ENCODE results near the gene SMIM29.

Gene SMIM29

DNA sequence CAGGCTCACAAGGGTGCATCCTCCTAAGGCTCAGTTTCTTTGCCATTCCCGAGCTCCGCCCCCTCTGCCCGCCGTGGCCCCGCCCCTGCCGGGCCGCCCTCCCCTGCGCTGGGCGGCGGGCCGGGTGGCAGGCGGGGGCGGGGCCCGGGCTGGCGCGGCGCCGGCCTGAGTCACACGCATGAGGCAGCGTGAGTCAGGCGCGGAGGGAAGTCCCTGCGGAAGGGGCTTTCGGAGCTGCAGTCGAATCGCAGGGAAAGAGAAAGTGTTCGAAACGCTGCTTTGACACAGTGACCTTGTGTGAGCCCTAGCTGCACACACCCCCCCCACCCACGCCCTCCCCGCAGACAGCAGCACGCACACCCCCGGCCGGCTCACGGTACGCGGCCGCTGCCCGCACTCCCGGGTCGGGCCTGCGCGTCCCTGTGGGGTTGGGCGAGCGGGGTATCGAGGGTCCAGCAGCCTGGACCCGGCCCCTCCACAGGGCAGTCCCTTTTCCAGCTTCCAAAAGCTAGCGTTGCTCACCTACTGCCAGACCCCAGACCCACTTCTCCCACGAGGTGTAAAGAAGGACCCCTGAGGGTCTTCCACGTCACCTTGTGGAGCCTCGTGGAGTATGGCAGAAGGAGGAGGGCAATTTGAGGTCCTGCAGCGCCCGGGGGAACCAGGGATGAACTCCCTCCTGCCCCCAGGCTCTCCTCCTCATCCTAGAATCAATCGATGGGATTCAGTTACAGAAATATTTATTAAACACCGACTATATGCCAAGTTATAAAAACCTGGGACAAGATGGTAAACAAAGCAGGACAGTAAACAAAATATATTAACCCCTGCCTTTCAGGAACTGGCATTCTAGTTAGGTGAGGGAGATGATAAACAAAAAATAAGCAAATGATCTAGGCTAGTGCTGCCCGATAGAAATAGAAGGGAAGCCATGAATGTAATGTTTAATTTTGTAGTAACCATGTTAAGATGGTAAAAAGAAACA is 24.6 kb downstream of the SMIM29 start:
- peak; percentile 90 for DNase-seq

DNA sequence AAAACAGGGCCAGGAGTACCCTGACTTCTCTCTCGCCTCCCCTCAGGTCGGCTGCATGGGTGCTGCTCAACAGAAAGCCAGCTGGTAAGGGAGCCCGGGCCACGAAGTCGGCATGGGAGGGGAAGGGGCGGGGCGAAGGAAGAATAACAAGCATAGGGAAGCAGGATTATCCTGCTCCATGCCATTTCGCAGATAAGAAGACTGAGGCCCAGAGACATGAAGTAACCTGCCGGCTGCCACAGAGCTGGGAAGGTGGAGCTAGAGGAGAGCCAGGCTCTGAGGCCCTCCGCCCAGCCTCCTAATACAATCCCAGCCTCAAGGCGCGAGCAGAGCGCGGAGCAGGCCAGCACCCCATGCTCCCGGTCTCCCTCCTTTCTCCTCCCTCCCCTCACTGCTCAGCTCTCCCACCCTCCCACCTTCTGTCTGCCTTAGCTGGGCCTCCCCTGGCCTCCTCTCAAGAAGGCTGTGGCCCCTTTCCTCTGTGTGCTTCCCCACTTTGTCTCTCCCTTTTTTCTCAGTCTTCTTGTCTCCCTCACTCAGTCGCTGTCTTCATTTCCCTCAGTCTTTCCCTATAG is 25.3 kb downstream of the SMIM29 start:
- DNase-seq: no peak

DNA sequence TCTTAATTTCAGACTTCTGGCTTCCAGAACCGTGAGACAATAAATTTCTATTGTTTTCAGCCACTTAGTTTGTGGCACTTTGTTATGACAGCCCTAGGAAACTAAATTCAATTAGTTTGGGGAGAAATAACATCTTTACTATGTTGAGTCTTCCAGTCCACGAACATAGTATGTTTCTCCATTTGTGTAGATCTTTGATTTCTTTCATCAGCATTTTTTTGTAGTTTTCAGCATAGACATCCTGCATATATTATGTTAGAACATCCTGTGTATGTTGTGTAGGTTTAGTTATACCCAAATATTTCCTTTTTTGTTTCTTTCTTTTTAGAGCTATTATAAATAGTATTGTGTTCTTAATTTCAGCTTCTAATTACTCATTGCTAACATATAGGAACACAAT is 30.1 kb downstream of the SMIM29 start:
- no peak for DNase-seq

DNA sequence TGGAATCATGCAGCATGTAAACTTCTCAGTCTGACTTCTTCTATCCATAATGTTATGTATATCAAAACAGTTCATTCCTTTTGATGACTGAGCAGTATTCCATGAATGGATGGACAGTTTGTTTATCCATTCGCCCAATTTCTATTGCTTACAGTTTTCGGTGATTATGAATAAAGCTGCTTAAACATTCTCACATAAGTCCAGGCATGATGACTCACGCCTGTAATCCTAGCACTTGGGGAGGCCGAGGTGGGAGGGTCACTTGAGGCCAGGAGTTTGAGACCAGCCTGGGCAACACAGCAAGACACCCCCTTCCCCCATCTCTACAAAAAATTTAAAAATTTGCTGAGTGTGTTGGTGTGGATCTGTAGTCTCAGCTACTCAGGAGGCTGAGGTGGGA is 35.0 kb downstream of the SMIM29 start:
- no peak for DNase-seq

DNA sequence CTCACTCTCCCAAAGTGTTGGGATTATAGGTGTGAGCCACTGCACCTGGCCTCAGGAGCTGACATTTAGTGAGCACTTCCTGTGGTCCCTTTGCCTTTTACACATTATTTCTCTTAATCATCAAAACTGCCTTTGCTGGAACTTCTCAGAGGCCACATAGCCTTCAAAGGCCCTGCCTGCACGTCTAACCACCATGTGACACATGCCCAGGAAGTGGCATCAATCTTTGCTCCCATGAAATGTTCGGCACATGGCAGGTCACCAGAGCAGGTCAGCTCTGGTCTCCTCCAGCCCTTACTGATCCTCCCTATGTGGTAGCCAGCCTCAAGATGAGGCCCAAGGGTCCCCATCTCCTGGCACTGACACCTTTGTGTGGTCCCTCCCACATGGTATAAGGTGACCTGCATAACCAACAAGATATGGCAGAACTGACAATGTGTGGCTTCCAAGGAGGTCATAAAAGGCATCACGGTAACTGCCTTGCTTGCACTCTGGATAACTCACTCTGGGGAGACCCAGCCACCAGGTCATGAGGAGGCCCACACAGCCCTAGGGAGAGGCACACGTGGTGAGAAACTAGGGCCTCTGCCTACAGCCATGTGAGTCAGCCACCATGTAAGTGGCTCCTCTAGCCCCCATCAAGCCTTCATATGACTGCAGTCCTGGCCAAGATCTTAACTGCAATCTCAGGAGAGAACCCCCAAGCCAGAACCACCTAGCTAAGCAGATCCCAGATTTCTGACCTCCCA is 40.9 kb downstream of the SMIM29 start:
- DNase-seq: no peak

DNA sequence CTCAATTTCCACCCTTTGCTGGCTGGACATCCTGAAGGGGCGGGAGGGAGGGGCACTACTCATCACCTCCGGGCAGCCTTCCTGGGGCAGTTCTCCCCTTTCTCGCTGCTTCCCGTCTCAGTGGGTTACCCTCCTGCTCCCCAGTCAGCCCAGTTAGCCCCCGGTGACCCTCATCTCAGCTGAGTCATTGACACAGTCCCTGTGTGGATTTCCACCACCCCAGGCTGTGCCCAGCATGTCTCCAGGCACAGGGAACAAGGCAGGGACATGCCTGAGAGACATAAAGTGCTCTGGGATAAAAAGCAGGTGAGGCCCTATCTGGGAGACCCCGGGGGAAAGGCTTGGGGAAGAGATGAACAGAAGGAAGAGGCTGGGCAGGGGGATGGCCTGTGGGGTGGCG is 42.1 kb downstream of the SMIM29 start:
- DNase-seq: no peak

DNA sequence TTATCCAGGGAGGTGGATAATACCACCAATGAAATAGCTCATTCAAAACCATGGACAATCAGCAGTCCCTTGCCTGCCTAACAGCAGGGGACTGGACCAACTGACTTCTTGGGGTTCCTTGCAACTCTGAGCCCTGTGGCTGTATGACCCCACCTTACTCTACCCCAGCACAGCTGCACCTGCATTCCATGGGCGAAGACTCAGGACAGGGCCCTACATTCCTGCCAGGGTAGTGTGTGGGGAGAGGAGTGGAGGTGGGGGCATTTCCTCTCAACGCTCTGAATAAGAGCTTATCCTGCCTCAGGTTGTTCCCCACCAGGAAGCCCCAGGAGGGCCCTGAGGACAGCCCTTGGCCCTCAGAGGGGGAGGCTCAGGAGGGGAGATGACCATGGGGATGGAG is 42.9 kb downstream of the SMIM29 start:
- no peak for DNase-seq

DNA sequence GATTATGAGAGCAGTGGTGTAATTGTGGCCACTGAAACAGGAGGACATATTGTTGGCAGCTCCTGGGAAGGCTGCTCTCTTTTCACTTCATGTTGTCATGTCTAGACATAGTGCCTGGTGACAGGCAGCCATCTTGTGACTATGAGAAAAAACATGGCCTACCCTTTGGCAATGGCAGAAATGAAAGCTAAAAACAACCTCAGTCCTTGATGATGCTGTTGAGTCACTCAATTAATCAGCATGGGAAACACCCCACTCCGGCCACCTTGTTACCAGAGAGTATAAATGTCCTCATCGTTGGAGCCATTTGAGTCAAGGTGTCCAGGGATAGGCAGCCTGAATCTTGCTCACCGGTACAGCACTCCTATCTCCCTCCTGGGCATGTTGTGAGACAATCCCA is 43.3 kb downstream of the SMIM29 start:
- DNase-seq: no peak

DNA sequence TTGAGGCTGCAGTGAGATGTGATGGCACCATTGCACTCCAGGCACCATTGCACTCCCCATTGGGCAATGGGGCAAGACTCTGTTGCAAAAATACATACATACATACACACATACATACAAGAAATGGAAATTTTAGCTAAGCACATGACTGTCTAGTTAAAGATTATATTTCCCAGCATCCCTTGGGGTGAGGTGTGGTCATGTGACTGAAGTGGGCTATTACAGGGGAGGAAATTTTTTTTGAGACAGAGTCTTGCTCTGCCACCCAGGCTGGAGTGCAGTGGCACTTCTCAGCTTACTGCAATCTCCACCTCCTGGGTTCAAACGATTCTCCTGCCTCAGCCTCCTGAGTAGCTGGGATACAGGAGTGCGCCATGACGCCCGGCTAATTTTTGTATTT is 44.1 kb downstream of the SMIM29 start:
- DNase-seq: no peak

DNA sequence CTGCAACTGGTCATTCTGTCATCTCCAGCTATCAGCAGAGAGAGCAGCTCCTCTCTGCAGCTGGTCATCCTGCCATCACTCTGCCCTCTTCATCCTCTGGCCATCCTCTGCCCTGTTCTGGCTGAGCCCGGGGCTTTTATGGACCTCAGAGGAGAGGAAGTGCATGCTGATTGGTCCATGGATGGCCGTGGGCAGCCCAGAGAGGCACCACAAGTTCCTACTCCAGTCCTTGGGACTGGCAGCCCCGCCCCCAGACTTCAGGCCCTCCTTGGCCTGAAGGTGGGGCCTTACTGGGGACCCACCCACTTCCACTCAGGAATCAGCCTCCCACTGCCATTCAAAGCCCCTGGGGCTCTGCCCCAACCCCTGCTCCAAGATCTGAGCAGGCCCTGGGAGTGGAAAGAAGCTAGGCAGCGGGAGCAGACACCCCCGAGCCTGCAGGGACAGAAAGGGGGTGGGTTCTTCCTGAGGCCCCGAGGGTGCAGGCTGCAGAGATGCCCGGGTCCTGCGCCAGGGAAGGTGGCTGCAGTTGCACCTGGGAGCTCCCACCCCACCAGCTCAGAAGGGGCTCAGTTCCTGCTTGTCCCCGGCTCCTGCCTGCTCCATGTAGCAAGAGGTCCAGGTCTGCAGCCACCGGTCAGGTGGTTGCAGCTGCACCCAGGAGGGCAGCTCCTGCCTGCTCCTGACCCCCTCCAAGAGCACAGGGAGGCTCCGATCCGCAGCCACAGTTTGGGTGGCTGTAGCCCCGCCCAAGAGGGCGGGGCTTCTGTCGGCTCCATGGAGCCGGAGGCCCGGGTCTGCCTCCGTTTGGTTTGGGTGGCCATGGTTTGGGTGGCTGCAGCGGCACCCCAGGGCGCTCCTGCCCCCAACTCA is 46.2 kb downstream of the SMIM29 start:
- no peak for DNase-seq

DNA sequence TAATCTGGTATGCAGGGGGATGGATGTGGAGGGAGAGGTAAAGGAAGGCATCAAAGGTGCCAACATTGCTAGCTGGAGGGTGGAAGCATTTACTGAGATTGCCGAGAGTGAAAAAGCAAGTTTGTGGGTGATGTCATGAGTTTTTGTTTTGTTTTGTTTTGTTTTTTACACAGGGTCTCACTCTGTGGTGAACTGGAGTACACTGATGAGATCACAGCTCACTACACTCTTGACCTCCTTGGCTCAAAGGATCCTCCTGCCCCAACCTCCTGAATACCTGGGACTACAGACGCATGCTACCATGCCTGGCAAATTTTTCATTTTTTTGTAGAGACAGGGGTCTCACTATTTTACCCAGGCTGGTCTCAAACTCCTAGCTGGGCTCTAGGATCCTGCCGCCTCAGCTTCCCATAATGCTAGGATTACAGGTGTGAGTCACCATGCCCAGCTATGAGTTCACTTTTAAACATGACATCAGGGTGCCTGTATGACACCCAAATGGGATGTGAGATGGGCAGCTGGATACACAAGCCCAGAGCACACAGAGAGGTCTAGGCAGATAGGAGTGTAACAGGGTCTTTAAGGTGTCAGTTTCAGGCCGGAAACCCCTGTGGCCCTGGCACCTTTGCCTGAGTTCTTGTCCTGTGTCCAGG is 47.2 kb downstream of the SMIM29 start:
- no peak for DNase-seq

DNA sequence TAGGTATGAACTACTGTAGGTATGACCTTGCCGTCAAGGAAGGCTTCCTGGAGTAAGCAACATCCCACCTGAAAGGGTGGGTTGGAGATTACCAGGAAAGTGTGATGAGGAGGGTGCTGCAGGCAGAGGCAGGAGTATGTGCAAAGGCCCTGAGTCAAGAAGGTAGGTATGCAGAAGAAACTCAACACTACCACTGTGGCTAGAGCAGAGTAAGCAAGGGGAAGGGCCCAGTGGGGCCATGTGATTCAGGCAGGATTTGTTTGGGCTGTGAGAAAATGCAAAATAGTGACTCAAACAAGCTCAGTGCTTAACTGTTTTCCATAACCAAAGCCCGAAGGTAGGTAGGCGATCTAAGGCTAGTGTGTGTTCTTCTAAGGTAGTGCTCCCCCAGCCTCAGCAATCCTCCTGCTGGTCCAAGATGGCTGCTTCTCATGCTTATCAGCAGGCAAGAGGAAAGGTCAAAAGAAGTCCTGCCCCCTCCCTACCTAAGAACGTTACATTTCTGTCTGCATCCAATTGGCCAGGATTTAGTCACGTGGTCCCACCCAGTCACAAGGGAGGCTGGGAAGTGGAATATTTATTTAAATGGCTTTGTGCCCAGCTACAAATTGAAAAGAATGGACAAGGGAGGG is 48.4 kb downstream of the SMIM29 start:
- DNase-seq: no peak

DNA sequence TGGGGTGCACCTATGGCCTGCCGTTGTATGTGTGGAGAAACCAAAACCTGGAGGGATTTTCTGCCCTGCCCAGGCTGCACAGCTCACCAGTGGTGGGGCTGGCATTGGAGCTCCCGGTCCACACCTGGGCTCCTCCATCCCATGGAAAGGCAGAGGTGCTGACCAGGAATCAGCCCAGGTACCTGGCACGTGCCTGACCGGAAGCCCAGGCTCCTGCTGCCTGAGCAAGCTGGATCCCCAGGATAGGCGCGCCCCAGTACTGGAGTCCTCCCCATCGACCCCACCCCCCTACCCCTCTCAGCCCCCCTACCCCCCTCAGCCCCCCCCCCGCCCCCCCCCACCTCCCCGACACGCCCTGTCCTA is 52.0 kb downstream of the SMIM29 start:
- DNase-seq: no peak

Measured in effector CD4-positive, alpha-beta T cell (primary cell).